ENCODE data around the gene TOGARAM2.
"Not testable (repeated sequence)": the region's sequence is repeated elsewhere in the genome, so short reads cannot be mapped to it uniquely, and the experiment has no call there.

Gene TOGARAM2

GRCh38 chr2:28972778-28973335, 8.2 kb upstream of the TOGARAM2 start:
- no peak for DNase-seq
- no peaks in the 10 kb centered on the region for H3K4me1 ChIP-seq
- no peaks in the 10 kb centered on the region for H3K9me3 ChIP-seq
- H3K36me3 ChIP-seq = no peaks in the 10 kb centered on the region
- no peak for TF ChIP-seq CTCF (IDR thresholded peaks at IDR 0.05; ENCODE audit: low read depth, low read length)
- H3K4me3 ChIP-seq (ENCODE audit: low read depth, low read length) = no peak overlapping the region
- no peaks in the 10 kb centered on the region for H3K27me3 ChIP-seq

GRCh38 chr2:28974252-28974651, 6.8 kb upstream of the TOGARAM2 start:
- Histone ChIP-seq H3K4me1 (peaks cover 6% of the 10 kb centered on the region), H3K36me3 (no peaks in the 10 kb centered on the region), H3K27me3 (no peaks in the 10 kb centered on the region), H3K4me3 (ENCODE audit: low read depth, low read length) (no peak overlapping the region), H3K9me3 (no peaks in the 10 kb centered on the region)
- DNase-seq = no peak
- TF ChIP-seq CTCF (IDR thresholded peaks at IDR 0.05; ENCODE audit: low read depth, low read length) = no peak

GRCh38 chr2:28975671-28976070, 5.4 kb upstream of the TOGARAM2 start:
- Histone ChIP-seq H3K4me3 (ENCODE audit: low read depth, low read length) (no peak overlapping the region), H3K4me1 (peaks cover 14% of the 10 kb centered on the region), H3K27me3 (no peaks in the 10 kb centered on the region), H3K9me3 (no peaks in the 10 kb centered on the region), H3K36me3 (no peaks in the 10 kb centered on the region)
- no peak for DNase-seq
- no peak for TF ChIP-seq CTCF (IDR thresholded peaks at IDR 0.05; ENCODE audit: low read depth, low read length)

DNA sequence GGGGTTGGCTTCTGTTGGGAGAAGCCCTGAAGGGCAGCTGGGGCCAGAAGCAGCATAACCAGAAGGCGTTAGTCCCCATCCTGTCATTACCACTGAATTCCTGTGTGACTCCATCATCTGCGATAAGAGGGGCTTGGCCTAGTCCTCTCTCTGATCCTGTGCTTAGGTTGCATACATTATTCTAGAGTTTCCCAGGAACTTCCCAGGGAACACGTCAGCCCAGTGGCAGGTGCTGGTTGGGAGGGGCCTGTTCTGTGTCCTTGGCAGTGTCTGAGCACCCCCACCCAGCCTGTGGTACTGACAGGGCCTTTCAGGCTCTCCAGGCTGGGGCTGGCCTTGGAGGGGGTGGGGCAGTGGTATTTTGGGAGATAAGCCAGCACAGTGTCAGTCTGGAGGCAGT, 4.5 kb upstream of the TOGARAM2 start:
- Histone ChIP-seq H3K4me1 (peaks cover 14% of the 10 kb centered on the region), H3K36me3 (no peaks in the 10 kb centered on the region), H3K9me3 (no peaks in the 10 kb centered on the region), H3K27me3 (no peaks in the 10 kb centered on the region), H3K4me3 (ENCODE audit: low read depth, low read length) (no peak overlapping the region)
- TF ChIP-seq CTCF (IDR thresholded peaks at IDR 0.05; ENCODE audit: low read depth, low read length) = no peak
- no peak for DNase-seq

DNA sequence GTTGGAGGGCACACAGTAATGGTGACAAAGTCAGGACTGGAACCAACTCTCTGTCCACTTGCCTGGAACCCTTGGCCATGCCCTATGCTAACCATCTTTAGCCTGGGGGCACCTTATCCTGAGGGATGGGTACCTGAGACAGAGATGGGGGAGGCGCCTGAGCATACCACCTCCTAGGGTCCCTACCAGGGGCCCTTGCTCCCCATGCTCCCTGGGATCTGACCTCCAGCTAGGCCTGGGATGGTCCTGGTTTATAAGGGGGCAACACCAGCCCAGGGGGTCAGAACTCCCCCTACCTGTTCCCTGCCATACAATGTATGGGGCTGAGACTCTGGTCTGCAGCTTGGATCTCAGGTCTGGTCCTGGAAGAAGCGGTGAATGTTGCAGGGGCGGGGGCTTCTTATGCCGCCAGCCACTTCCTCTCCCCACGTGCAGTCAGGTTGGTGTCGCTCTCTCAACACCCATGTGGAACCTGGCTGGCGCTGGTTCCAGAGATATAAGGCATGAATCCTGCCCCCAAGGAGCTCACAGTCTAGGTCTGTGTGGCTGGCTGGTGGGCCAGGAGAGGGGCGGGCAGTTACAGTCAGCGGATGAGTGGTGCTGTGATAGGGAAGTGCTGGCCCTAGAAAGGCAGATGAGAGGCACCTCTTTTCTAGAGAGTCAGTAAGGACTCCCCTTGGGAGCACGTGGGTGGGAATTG, 3.8 kb upstream of the TOGARAM2 start:
- no peaks in the 10 kb centered on the region for H3K9me3 ChIP-seq
- TF ChIP-seq CTCF (IDR thresholded peaks at IDR 0.05; ENCODE audit: low read depth, low read length) = no peak
- no peaks in the 10 kb centered on the region for H3K27me3 ChIP-seq
- peaks cover 14% of the 10 kb centered on the region for H3K4me1 ChIP-seq
- H3K36me3 ChIP-seq = no peaks in the 10 kb centered on the region
- no peak for DNase-seq
- H3K4me3 ChIP-seq (ENCODE audit: low read depth, low read length) = no peak overlapping the region

DNA sequence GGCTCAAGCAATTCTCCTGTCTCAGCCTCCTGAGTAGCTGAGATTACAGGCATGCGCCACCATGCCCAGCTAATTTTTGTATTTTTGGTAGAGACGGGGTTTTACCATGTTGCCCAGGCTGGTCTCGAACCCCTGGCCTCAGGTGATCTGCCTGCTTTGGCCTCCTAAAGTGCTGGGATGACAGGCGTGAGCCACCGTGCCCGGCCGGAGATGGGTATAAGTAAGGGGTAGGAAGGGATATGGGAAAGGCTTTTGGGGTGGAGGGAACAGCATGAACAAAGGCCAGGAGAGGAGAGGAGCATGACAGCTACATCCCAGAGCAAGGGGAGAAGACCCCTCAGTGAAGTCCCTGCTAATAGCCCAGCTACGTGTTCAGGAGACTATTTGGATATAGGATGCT, 3.1 kb upstream of the TOGARAM2 start:
- H3K27me3 ChIP-seq; H3K4me3 ChIP-seq (ENCODE audit: low read depth, low read length); DNase-seq; H3K36me3 ChIP-seq; H3K9me3 ChIP-seq: not testable (repeated sequence)
- peaks cover 18% of the 10 kb centered on the region for H3K4me1 ChIP-seq

Measured in BE2C (cell line).